Activated T-cell treated with anti-CD3 and anti-CD28 coated beads, Interleukin-2, amount 50 U/mL, for 72 hours (primary cell): Measurements from ENCODE around the gene PPP2R3C. TPM values are rescaled to one million over a fixed set of nuclear protein-coding genes. Genes with fewer than 3 reads are reported as not detected.
"Not testable (repeated sequence)": the region's sequence is repeated elsewhere in the genome, so short reads cannot be mapped to it uniquely, and the experiment has no call there.

Experiments
- ATAC-seq, 2 donors: fragments of 150-1000 bp; cut with Tn5 transposase; replicated peaks in 1 of 2; 2 replicates each; pipeline ENCODE4 v1.10.0; 2021; ENCODE audit warnings: moderate library complexity in 2 of 2, mild to moderate bottlenecking in 1 of 2
- DNase-seq, 2 donors: peaks; one replicate each; pipeline ENCODE4 v3.0.0; 2021 to 2022; ENCODE audit warnings: mixed read lengths in 1 of 2
- H3K27ac Mint-ChIP-seq: one replicate; pipeline ENCODE4 v1.8.0; 2022; ENCODE audit warnings: mild to moderate bottlenecking, moderate library complexity, mixed read lengths
- H3K27me3 Mint-ChIP-seq: one replicate; pipeline ENCODE4 v1.8.0; 2022; ENCODE audit warnings: low read depth, mixed read lengths
- H3K36me3 Mint-ChIP-seq, 2 donors: one replicate each; pipeline ENCODE4 v1.8.0; 2022; ENCODE audit warnings: mixed read lengths in 2 of 2, mild to moderate bottlenecking in 1 of 2; ENCODE audit not compliant: insufficient read depth in 2 of 2
- H3K4me1 Mint-ChIP-seq: one replicate; pipeline ENCODE4 v1.8.0; 2022; ENCODE audit warnings: low read depth, mixed read lengths
- H3K4me3 Mint-ChIP-seq, 2 donors: one replicate each; pipeline ENCODE4 v1.8.0; 2022; ENCODE audit warnings: mild to moderate bottlenecking in 2 of 2, mixed read lengths in 2 of 2, moderate library complexity in 2 of 2
- H3K9me3 Mint-ChIP-seq, 2 donors: one replicate each; pipeline ENCODE4 v1.8.0; 2022; ENCODE audit warnings: mixed read lengths in 2 of 2
- total RNA-seq, 2 donors: library from RNA; stranded (reverse); gene quantifications; one replicate each; pipeline ENCODE4 v1.2.3, GENCODE V29; 2022

PPP2R3C gene
- total RNA-seq, 2 donors from 2014 or later, result 66.5 to 83.7 TPM

GRCh38 chr14:35043046-35043445 is 78.7 kb downstream of the PPP2R3C start:
- Mint-ChIP-seq H3K27ac (no peak overlapping the region), H3K9me3 (no peaks in the 10 kb centered on the region), H3K27me3 (no peaks in the 10 kb centered on the region), H3K36me3 (peaks cover 1 to 3% of the 10 kb centered on the region in 2 donors), H3K4me1 (peaks cover 24% of the 10 kb centered on the region), H3K4me3 (no peak overlapping the region)
- ATAC-seq, result no peak
- DNase-seq, result no peak

DNA sequence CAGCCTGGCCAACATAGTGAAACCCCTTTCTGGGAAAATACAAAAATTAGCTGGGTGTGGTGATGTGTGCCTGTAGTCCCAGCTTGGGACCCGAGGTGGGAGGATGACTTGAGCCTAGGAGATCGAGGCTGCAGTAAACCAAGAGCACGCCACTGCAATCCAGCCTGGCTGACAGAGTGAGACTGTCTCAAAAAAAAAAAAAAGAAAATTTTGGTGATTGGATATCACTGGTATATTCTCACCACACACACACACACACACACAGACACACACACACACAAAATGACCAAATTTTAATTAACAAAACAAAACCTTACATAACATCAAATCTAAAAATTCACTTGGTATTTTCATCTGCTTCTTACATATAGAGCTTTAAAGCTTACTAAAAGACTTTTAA is 79.2 kb downstream of the PPP2R3C start:
- no peak for DNase-seq
- Mint-ChIP-seq H3K4me3 (no peak overlapping the region), H3K36me3 (peaks cover 1 to 3% of the 10 kb centered on the region in 2 donors), H3K4me1 (peaks cover 20% of the 10 kb centered on the region), H3K27ac (no peak overlapping the region), H3K27me3 (no peaks in the 10 kb centered on the region), H3K9me3 (no peaks in the 10 kb centered on the region)
- ATAC-seq, result no peak

GRCh38 chr14:35038312-35038711 is 83.5 kb downstream of the PPP2R3C start:
- DNase-seq, H3K27ac Mint-ChIP-seq: not testable (repeated sequence)
- H3K36me3 Mint-ChIP-seq, result peaks cover 13 to 19% of the 10 kb centered on the region in 2 donors

More at GRCh38 chr14:35038312-35038711, 83.5 kb downstream of the PPP2R3C start:
- not testable (repeated sequence) for ATAC-seq, H3K4me1 Mint-ChIP-seq, H3K27me3 Mint-ChIP-seq, H3K9me3 Mint-ChIP-seq, H3K4me3 Mint-ChIP-seq

Other genes with a start within 250 kb of the PPP2R3C start
- 10 to 100 TPM; 44.4 to 57.2 TPM for gene BAZ1A, start 246.6 kb downstream of the PPP2R3C start, total RNA-seq
- gene SRP54, start 139.0 kb downstream of the PPP2R3C start, total RNA-seq, result 10 to 100 TPM; 81.6 to 84.3 TPM
- gene FAM177A1, start 75.7 kb downstream of the PPP2R3C start, total RNA-seq, result 10 to 100 TPM; 53.6 to 62.7 TPM
- 10 to 100 TPM; 33.0 to 36.0 TPM for gene PRORP, start 562 bp upstream of the PPP2R3C start, total RNA-seq
- 100 to 1,000 TPM; 325 to 349 TPM for gene PSMA6, start 170.4 kb upstream of the PPP2R3C start, total RNA-seq